ENCODE results near the gene GAB2.
A peak's percentile ranks its signal among the peaks of the same experiment; 100 is the strongest.

Gene GAB2

GRCh38 chr11:78291503-78292108 lies 126.0 kb downstream of the GAB2 start:
- no peak for TF ChIP-seq CTCF (conservative IDR thresholded peaks at IDR 0.05; ENCODE audit: low read depth, low read length)
- H3K4me3 ChIP-seq (ENCODE audit: low read depth, low read length) = no peak overlapping the region
- no peak for DNase-seq (ENCODE audit: low read depth)

GRCh38 chr11:78290293-78291176 lies 127.1 kb downstream of the GAB2 start:
- TF ChIP-seq CTCF (conservative IDR thresholded peaks at IDR 0.05; ENCODE audit: low read depth, low read length) = no peak
- DNase-seq (ENCODE audit: low read depth) = peak; percentile 98
- H3K4me3 ChIP-seq (ENCODE audit: low read depth, low read length) = no peak overlapping the region

- no peak overlapping the region for H3K4me3 ChIP-seq (ENCODE audit: low read depth, low read length)
- TF ChIP-seq CTCF (conservative IDR thresholded peaks at IDR 0.05; ENCODE audit: low read depth, low read length) = no peak
- DNase-seq (ENCODE audit: low read depth) = no peak
Observed at GRCh38 chr11:78289552-78290292, 127.9 kb downstream of the GAB2 start.

GRCh38 chr11:78284260-78284659 lies 133.4 kb downstream of the GAB2 start:
- no peak for DNase-seq (ENCODE audit: low read depth)
- no peak for TF ChIP-seq CTCF (conservative IDR thresholded peaks at IDR 0.05; ENCODE audit: low read depth, low read length)
- H3K4me3 ChIP-seq (ENCODE audit: low read depth, low read length) = no peak overlapping the region

- TF ChIP-seq CTCF (conservative IDR thresholded peaks at IDR 0.05; ENCODE audit: low read depth, low read length) = no peak
- DNase-seq (ENCODE audit: low read depth) = no peak
- H3K4me3 ChIP-seq (ENCODE audit: low read depth, low read length) = no peak overlapping the region
Observed at GRCh38 chr11:78282821-78283220, 134.8 kb downstream of the GAB2 start.

- DNase-seq (ENCODE audit: low read depth) = no peak
- no peak for TF ChIP-seq CTCF (conservative IDR thresholded peaks at IDR 0.05; ENCODE audit: low read depth, low read length)
Observed at GRCh38 chr11:78281511-78281910, 136.1 kb downstream of the GAB2 start.

More at GRCh38 chr11:78281511-78281910, 136.1 kb downstream of the GAB2 start:
- H3K4me3 ChIP-seq (ENCODE audit: low read depth, low read length) = no peak overlapping the region

Data from choroid plexus epithelial cell (primary cell).